ENCODE measurements around the gene APOBEC3F. TPM values are rescaled to one million over a fixed set of nuclear protein-coding genes. Genes with fewer than 3 reads are reported as not detected.
"Not testable (repeated sequence)": the region's sequence is repeated elsewhere in the genome, so short reads cannot be mapped to it uniquely, and the experiment has no call there.

APOBEC3F gene
- total RNA-seq, result 1 to 10 TPM in 3 of 4 donors, under 1 TPM in 1; 0.44 to 2.7 (median 2.2) TPM

DNA sequence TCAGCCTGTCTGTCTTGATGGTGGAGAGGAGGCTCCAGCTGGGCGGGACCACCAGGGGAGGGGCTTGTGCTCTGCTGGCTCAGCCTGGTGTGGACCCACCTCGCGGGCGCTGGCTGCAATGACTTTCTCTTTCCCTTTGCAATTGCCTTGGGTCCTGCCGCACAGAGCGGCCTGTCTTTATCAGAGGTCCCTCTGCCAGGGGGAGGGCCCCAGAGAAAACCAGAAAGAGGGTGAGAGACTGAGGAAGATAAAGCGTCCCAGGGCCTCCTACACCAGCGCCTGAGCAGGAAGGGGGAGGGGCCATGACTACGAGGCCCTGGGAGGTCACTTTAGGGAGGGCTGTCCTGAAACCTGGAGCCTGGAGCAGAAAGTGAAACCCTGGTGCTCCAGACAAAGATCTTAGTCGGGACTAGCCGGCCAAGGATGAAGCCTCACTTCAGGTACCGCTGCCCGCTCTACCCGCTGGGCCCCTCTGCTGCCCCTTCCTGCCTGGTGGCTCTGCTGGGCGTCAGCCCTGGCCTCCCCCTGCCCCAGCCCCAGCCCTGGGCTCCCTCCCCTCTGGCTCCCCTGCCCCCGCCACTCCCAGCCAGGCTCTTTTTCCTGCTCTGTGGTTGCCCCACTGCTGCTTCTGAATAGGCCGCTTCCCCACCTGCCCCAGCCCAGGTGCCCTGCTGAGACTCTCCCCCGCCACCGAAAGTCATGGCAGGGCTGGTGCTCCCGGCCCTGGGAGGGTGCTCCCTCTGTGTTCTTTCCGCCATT lies at the start of gene APOBEC3F:
TSS of gene APOBEC3F (plus strand) at position 327 of the 759 bp plus-strand sequence. CDS start at position 424, 97 bp downstream.
- WGBS, 2 donors, result 0% methylated on average over 5 to 7 of the region's 21 CpGs
- H3K9me3 ChIP-seq; intact Hi-C loops (cut with DNase I); DNase-seq; H3K27me3 ChIP-seq: not testable (repeated sequence)
- peak within 1 kb of the TSS; percentile 52 to 74 (median 60) for H3K4me3 ChIP-seq
- H3K27ac ChIP-seq, result peak within 1 kb of the TSS; percentile 82 to 95 (median 90)
- peak in 1 of 4 donors; percentile 47 for TF ChIP-seq POLR2A (IDR thresholded peaks at IDR 0.05)
- peaks cover 0 to 21% (median 0%) of the 10 kb centered on the region in 3 donors for H3K36me3 ChIP-seq
- peaks cover 0 to 18% (median 11%) of the 10 kb centered on the region in 3 donors for H3K4me1 ChIP-seq

DNA sequence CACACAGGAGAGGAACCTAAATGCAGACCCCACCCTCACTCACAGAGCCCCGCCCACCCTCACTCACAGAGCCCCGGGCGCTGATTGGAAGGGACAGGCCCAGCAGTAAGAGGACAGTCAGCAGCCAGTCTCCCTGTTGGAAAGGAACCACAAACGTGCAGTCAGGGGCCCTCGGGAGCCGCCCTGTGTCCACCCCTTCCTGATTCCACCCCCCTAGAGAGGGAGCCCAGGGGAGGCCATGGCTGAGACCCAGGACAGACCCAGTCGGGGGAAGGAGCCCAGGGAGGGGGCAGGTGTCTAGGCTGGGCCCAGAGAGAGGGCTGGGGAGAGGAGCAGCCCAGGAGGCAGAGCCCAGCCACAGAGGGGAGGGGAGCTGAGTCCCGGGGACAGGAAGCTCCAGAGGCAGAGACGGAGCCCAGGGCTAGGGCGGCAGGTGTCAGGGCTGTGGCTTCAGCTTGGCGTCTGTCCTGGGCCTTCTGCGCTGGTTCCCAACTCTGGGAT lies 47.7 kb upstream of the APOBEC3F start:
- intact Hi-C loops (cut with DNase I); H3K4me1 ChIP-seq; H3K9me3 ChIP-seq; H3K4me3 ChIP-seq; DNase-seq; H3K36me3 ChIP-seq; H3K27ac ChIP-seq: not testable (repeated sequence)
- WGBS, 2 donors, result 83% methylated on average over 3 of the region's 12 CpGs; no CpG with 5 or more reads in 1 of the 2 donors
- peaks cover 0 to 22% (median 0%) of the 10 kb centered on the region in 4 donors for H3K27me3 ChIP-seq

DNA sequence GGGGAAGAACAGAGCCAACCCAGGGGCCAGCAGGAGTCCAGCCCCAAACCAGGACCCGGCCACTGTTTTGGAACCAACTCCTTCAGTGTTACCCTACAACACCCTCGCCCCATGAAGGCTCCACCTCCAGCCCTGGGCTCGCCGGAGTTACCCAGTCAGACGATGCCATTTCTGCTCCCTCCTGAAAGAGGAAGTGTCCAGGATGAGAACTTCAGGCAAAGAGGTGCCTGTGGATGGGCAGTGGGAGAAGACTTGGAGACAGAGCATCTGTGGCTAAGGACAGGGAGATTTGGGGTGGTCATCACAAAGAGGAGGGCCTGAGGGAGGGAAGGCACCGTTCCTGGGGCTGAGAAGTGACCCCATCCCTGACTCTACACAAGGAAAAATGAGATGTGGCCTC lies 44.6 kb upstream of the APOBEC3F start:
- intact Hi-C loops (cut with DNase I), result no loop called here
- H3K9me3 ChIP-seq, result no peaks in the 10 kb centered on the region
- H3K36me3 ChIP-seq, result no peaks in the 10 kb centered on the region
- no peak overlapping the region for H3K27ac ChIP-seq
- H3K4me1 ChIP-seq, result peaks cover 0 to 7% (median 0%) of the 10 kb centered on the region in 3 donors
- no peak overlapping the region for H3K4me3 ChIP-seq
- peaks cover 0 to 35% (median 0%) of the 10 kb centered on the region in 4 donors for H3K27me3 ChIP-seq
- TF ChIP-seq, protein P1, sequence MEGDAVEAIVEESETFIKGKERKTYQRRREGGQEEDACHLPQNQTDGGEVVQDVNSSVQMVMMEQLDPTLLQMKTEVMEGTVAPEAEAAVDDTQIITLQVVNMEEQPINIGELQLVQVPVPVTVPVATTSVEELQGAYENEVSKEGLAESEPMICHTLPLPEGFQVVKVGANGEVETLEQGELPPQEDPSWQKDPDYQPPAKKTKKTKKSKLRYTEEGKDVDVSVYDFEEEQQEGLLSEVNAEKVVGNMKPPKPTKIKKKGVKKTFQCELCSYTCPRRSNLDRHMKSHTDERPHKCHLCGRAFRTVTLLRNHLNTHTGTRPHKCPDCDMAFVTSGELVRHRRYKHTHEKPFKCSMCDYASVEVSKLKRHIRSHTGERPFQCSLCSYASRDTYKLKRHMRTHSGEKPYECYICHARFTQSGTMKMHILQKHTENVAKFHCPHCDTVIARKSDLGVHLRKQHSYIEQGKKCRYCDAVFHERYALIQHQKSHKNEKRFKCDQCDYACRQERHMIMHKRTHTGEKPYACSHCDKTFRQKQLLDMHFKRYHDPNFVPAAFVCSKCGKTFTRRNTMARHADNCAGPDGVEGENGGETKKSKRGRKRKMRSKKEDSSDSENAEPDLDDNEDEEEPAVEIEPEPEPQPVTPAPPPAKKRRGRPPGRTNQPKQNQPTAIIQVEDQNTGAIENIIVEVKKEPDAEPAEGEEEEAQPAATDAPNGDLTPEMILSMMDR (IDR thresholded peaks at IDR 0.05), result no peak
- 79% methylated on average over 2 of the region's 6 CpGs; no CpG with 5 or more reads in 1 of the 2 donors for WGBS, 2 donors
- no peak for DNase-seq

DNA sequence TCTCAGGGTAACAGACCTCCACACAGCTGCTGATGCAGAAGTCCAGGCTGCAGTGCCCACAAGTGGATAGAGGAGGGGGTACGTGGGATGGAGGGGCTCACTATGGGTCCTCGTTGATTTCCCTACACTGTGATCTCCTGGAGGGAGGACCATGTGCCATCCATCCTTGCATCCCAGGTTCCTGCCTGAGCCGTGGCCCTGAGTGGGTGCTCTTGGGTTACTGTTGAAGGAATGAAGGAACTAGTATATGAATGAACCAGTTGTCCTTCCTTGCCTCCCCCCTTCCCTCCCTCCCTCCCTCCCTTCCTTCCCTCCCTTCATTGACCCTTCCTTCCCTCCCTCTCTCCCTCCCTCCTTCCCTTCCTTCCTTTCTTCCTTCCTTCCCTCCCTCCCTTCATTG lies 43.1 kb upstream of the APOBEC3F start:
- TF ChIP-seq, protein P1 (IDR thresholded peaks at IDR 0.05), result no peak
- TF ChIP-seq POLR2A (IDR thresholded peaks at IDR 0.05), result no peak
- no peak overlapping the region for H3K27ac ChIP-seq
- peaks cover 0 to 7% (median 0%) of the 10 kb centered on the region in 3 donors for H3K4me1 ChIP-seq
- no peaks in the 10 kb centered on the region for H3K36me3 ChIP-seq
- no peak overlapping the region for H3K4me3 ChIP-seq
- 82 to 92% methylated on average over 2 to 3 of the region's 3 CpGs for WGBS, 2 donors
- H3K9me3 ChIP-seq, result no peaks in the 10 kb centered on the region
- H3K27me3 ChIP-seq, result peaks cover 0 to 35% (median 0%) of the 10 kb centered on the region in 4 donors
- intact Hi-C loops (cut with DNase I), result no loop called here
- no peak for DNase-seq

DNA sequence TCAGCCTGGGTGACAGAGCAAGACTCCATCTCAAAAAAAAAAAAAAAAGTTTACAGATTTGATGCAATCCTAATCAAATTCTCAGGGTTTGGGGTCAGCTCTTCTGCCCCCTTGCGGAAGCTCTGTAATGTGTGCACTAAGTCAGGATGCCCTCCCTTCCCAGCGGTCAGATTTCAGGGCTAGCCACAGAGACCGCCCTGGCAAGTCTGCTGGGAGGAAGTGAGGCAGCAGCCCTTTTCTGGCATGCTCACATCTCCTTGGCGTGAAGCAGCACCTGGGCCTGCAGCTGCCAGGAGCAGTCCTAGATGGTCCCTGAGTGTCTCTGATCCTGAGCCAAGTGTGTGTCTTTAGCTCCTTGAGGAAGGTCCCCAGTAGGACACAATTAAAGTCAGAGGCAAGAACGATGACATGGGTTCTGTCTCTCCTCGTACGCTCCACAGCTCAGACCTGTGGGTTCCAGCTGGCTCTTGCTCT lies 37.5 kb upstream of the APOBEC3F start:
- Histone ChIP-seq H3K36me3 (no peaks in the 10 kb centered on the region), H3K4me3 (no peak overlapping the region), H3K27ac (no peak overlapping the region), H3K9me3 (no peaks in the 10 kb centered on the region), H3K27me3 (peaks cover 0 to 12% (median 0%) of the 10 kb centered on the region in 4 donors), H3K4me1 (peaks cover 0 to 9% (median 3%) of the 10 kb centered on the region in 3 donors)
- 7 to 8% methylated on average over 6 to 7 of the region's 7 CpGs for WGBS, 2 donors
- no peak for TF ChIP-seq POLR2A (IDR thresholded peaks at IDR 0.05)
- TF ChIP-seq, protein P1 (IDR thresholded peaks at IDR 0.05), result peak; percentile 67 to 79 (median 74)
- intact Hi-C loops (cut with DNase I), result loop anchor here (10.0 kb wide), 1 partner anchor 138 kb away; no protein-coding TSS in a partner anchor
- DNase-seq, result no peak

DNA sequence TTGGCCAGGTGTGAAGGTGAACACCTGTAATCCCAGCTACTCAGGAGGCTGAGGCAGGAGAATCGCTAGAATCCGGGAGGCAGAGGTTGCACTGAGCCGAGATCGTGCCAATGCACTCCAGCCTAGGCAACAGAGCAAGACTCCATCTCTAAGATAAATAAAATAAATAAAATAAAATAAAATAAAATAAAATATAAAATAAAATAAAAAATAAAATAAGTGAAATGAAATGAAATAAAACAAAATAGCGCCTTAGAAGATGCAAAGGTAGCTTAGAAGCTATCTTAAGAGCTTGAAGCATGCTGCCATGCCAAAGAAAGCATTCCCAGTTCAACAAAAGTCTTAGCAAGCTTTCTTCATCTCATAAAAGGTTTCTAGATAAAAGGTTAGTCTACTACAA lies 33.5 kb upstream of the APOBEC3F start:
- intact Hi-C loops (cut with DNase I), result loop anchor here (5.0 to 10.0 kb wide), 2 partner anchors 115 to 142 kb away; no protein-coding TSS in a partner anchor
- H3K36me3 ChIP-seq, result no peaks in the 10 kb centered on the region
- H3K27ac ChIP-seq, result no peak overlapping the region
- peaks cover 0 to 13% (median 3%) of the 10 kb centered on the region in 3 donors for H3K4me1 ChIP-seq
- H3K4me3 ChIP-seq, result no peak overlapping the region
- no peaks in the 10 kb centered on the region for H3K27me3 ChIP-seq
- no peak for DNase-seq
- no peak for TF ChIP-seq POLR2A (IDR thresholded peaks at IDR 0.05)
- TF ChIP-seq, protein P1 (IDR thresholded peaks at IDR 0.05), result no peak
- H3K9me3 ChIP-seq, result no peaks in the 10 kb centered on the region
- WGBS, 2 donors, result 91 to 93% methylated on average over 5 of the region's 5 CpGs

DNA sequence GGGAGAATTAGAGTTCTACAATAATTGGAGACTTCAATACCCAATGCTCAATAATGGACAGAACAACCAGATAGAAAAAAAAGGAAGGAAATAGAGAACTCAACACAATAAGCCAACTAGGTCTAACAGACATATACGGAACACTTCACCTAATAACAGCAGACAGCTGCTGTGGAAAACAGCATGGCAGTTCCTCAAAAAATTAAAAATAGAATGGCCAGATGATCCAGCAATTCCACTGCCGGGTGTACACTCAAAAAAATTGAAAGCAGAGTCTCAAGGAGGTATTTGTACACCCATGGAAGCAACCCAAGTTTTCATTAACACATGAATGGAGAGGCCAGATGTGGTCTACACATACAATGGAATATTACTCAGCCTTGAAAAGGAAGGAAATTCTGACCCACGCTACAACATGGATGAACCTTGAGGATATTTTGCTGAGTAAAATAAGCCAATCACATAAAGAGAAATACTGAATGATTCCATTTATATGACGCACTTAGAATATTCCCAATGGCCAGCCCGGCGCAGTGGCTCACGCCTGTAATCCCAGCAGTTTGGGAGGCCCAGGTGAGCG lies 32.3 kb upstream of the APOBEC3F start:
- H3K36me3 ChIP-seq, H3K27me3 ChIP-seq, H3K4me3 ChIP-seq, H3K9me3 ChIP-seq, DNase-seq, H3K27ac ChIP-seq: not testable (repeated sequence)
- H3K4me1 ChIP-seq, result peaks cover 0 to 17% (median 0%) of the 10 kb centered on the region in 3 donors
- intact Hi-C loops (cut with DNase I), result loop anchor here (5.0 to 10.0 kb wide), 2 partner anchors 114 to 144 kb away; no protein-coding TSS in a partner anchor
- WGBS, 2 donors, result 80 to 85% methylated on average over 8 of the region's 8 CpGs
